IPS-NIHi11 (cell line): ENCODE results near the gene DAPK1.
A peak's percentile ranks its signal among the peaks of the same experiment; 100 is the strongest.
"Not testable (repeated sequence)": the region's sequence is repeated elsewhere in the genome, so short reads cannot be mapped to it uniquely, and the experiment has no call there.

Experiments used
- DNase-seq: peaks from one replicate; pipeline ENCODE4 v3.0.0; 2012; ENCODE audit warnings: mixed read lengths, low spot score

The DAPK1 gene

GRCh38 chr9:87498046-87498810, 561 bp downstream of the DAPK1 start:
- DNase-seq, result peak; percentile 75

GRCh38 chr9:87498811-87499360, 1.2 kb downstream of the DAPK1 start:
- no peak for DNase-seq

GRCh38 chr9:87499424-87500017, 1.9 kb downstream of the DAPK1 start:
- no peak for DNase-seq

- DNase-seq, result no peak
Measured at GRCh38 chr9:87500491-87501270, 3.0 kb downstream of the DAPK1 start.

GRCh38 chr9:87501271-87501656, 3.6 kb downstream of the DAPK1 start:
- DNase-seq, result not testable (repeated sequence)

- no peak for DNase-seq
Measured at GRCh38 chr9:87501806-87502205, 4.1 kb downstream of the DAPK1 start.

GRCh38 chr9:87502391-87503221, 4.9 kb downstream of the DAPK1 start:
- no peak for DNase-seq

GRCh38 chr9:87503430-87503829, 5.8 kb downstream of the DAPK1 start:
- DNase-seq, result no peak

- no peak for DNase-seq
Measured at GRCh38 chr9:87503927-87504326, 6.3 kb downstream of the DAPK1 start.

- no peak for DNase-seq
Measured at GRCh38 chr9:87504938-87505337, 7.3 kb downstream of the DAPK1 start.

- no peak for DNase-seq
Measured at GRCh38 chr9:87505869-87506678, 8.4 kb downstream of the DAPK1 start.

- DNase-seq, result no peak
Measured at GRCh38 chr9:87507576-87507975, 9.9 kb downstream of the DAPK1 start.

- DNase-seq, result no peak
Measured at GRCh38 chr9:87510252-87510683, 12.6 kb downstream of the DAPK1 start.

- DNase-seq, result no peak
Measured at GRCh38 chr9:87512311-87512710, 14.6 kb downstream of the DAPK1 start.

- no peak for DNase-seq
Measured at GRCh38 chr9:87513161-87513560, 15.5 kb downstream of the DAPK1 start.

- DNase-seq, result no peak
Measured at GRCh38 chr9:87513880-87514535, 16.3 kb downstream of the DAPK1 start.

- DNase-seq, result no peak
Measured at GRCh38 chr9:87515006-87515405, 17.3 kb downstream of the DAPK1 start.

- no peak for DNase-seq
Measured at GRCh38 chr9:87515588-87516221, 18.0 kb downstream of the DAPK1 start.

- no peak for DNase-seq
Measured at GRCh38 chr9:87516222-87516925, 18.7 kb downstream of the DAPK1 start.
